OCI-LY7 (cell line): ENCODE results near the gene PLOD1. TPM values are rescaled to one million over a fixed set of nuclear protein-coding genes. Genes with fewer than 3 reads are reported as not detected.

Experiments used
- Bru-seq: library from RNA; stranded (reverse); fragments of 400-500 nt; gene quantifications from one replicate; lab custom pipeline; 2021; lab: Mats Ljungman, UMichigan
- BruChase-seq, 2 experiments: library from RNA; stranded (reverse); fragments of 400-500 nt; gene quantifications; one replicate each; lab custom pipeline; 2021; lab: Mats Ljungman, UMichigan
- BruUV-seq: library from RNA; stranded (reverse); fragments of 400-500 nt; replicated peaks from 2 replicates; lab custom pipeline; 2021; lab: Mats Ljungman, UMichigan
- CTCF ChIA-PET: fragments of 300-600 bp; sonication (Branson Sonifier 250); formaldehyde crosslinking; loops from one replicate; lab custom pipeline; 2022; ENCODE audit warnings: antibody characterized with exemption; ENCODE audit not compliant: unreplicated experiment; lab: Charles Lee
- POLR2A ChIA-PET: fragments of 300-600 bp; sonication (Branson Sonifier 250); formaldehyde crosslinking; loops from one replicate; lab custom pipeline; 2022; ENCODE audit warnings: antibody characterized with exemption; lab: Charles Lee
- DNase-seq: peaks from one replicate; pipeline ENCODE4 v3.0.0-alpha.2; 2015; ENCODE audit warnings: low spot score
- H2AFZ ChIP-seq: fragments of 200-600 bp; sonication (generic), shearing (Covaris generic); 2 replicates; pipeline ENCODE4 v1.6.1; 2014; ENCODE audit warnings: mild to moderate bottlenecking, antibody characterized with exemption, low read length, moderate library complexity
- H3K27ac ChIP-seq: fragments of 200-600 bp; sonication (generic); 2 replicates; pipeline ENCODE4 v1.5.1; 2014; ENCODE audit warnings: mixed run types, low read depth, mild to moderate bottlenecking, moderate library complexity, low read length, inconsistent platforms; ENCODE audit not compliant: poor library complexity, severe bottlenecking
- H3K36me3 ChIP-seq: fragments of 200-600 bp; sonication (generic); 2 replicates; pipeline ENCODE4 v1.6.1; 2014; ENCODE audit warnings: mild to moderate bottlenecking, antibody characterized with exemption, low read length, moderate library complexity, mixed read lengths; ENCODE audit not compliant: insufficient read depth
- H3K4me1 ChIP-seq: fragments of 200-600 bp; sonication (generic); 2 replicates; pipeline ENCODE4 v1.5.1; 2014; ENCODE audit warnings: mild to moderate bottlenecking, low read length; ENCODE audit not compliant: insufficient read depth, poor library complexity, severe bottlenecking
- H3K4me2 ChIP-seq: fragments of 200-600 bp; sonication (generic); 2 replicates; pipeline ENCODE4 v1.6.1; 2014; ENCODE audit warnings: mild to moderate bottlenecking, low read length
- H3K4me3 ChIP-seq: fragments of 200-600 bp; sonication (generic); 2 replicates; pipeline ENCODE4 v1.5.1; 2014; ENCODE audit warnings: mild to moderate bottlenecking, low read depth, low read length; ENCODE audit not compliant: poor library complexity, severe bottlenecking
- H3K79me2 ChIP-seq: fragments of 200-600 bp; sonication (generic); 2 replicates; pipeline ENCODE4 v1.6.1; 2016; ENCODE audit warnings: low read depth, mild to moderate bottlenecking, low read length, moderate library complexity, mixed read lengths; ENCODE audit not compliant: insufficient read depth
- H3K9me2 ChIP-seq: fragments of 200-600 bp; sonication (generic); 2 replicates; pipeline ENCODE4 v1.6.1; 2016; ENCODE audit warnings: mild to moderate bottlenecking, low read length, mixed read lengths; ENCODE audit not compliant: insufficient read depth
- H3K9me3 ChIP-seq: fragments of 200-600 bp; sonication (generic); 2 replicates; pipeline ENCODE4 v1.6.1; 2014; ENCODE audit warnings: mild to moderate bottlenecking, mixed run types, low read length, mixed read lengths
- H4K20me1 ChIP-seq: fragments of 200-600 bp; sonication (generic); 2 replicates; pipeline ENCODE4 v1.6.1; 2014; ENCODE audit warnings: mild to moderate bottlenecking, antibody characterized with exemption, low read length, moderate library complexity, mixed read lengths; ENCODE audit not compliant: insufficient read depth
- EZH2phosphoT487 ChIP-seq: fragments of 200-600 bp; sonication (generic); IDR thresholded peaks from 2 replicates; pipeline ENCODE4 v1.6.1; 2018; ENCODE audit warnings: low read depth, borderline replicate concordance, mild to moderate bottlenecking, mixed run types, antibody characterized with exemption, low read length, moderate library complexity, mixed read lengths
- intact Hi-C: fragments of 100-400 bp; cut with micrococcal nuclease; formaldehyde crosslinking; loops from one replicate; pipeline ENCODE4 v1.10.0; 2022; ENCODE audit not compliant: unreplicated experiment
- long read RNA-seq: library from polyadenylated mRNA; stranded (forward); transcript quantifications from one replicate; pipeline ENCODE4 v2.0.0, GENCODE V29; 2022
- total RNA-seq, 2 experiments: library from RNA; depleted of rRNA in 1 of 2; stranded (reverse); fragments of >200 nt in 1 of 2; shearing (Covaris generic) in 1 of 2; gene quantifications; 2 replicates each; pipeline ENCODE4 v1.2.3, GENCODE V29; 2014 to 2022
- TF ChIP-seq, protein P1 (sequence below): fragments of 200-600 bp; sonication (generic); conservative IDR thresholded peaks from 2 replicates; pipeline ENCODE4 v1.5.1; 2014; ENCODE audit warnings: mild to moderate bottlenecking, antibody characterized with exemption, low read length, moderate library complexity, mixed read lengths

PLOD1 gene
- total RNA-seq (2014; rRNA removed; shearing (Covaris generic)) = 9.4 and 11.3 TPM in 2 replicates
- total RNA-seq (2022) = 9.7 and 11.7 TPM in 2 replicates
- percentile 40 among the genes with signal in this experiment for Bru-seq, nascent RNA
- BruChase-seq, experiment 1, labeled RNA remaining after a 6-hour chase = percentile 40 among the genes with signal in this experiment
- percentile 41 among the genes with signal in this experiment for BruChase-seq, experiment 2, labeled RNA remaining after a 2-hour chase
- long read RNA-seq, transcript PLOD1-201 (19 exons, 2,940 nt) = major isoform, 10 of 16 reads
- long read RNA-seq, partial matches to known transcripts = 3 of 16 reads
- long read RNA-seq, other reads (novel, unspliced or antisense) = 3 of 16 reads

GRCh38 chr1:11934302-11935056 is at the start of gene PLOD1:
TSS of gene PLOD1 (plus strand) at chr1:11934717. CDS start at chr1:11934780, 63 bp downstream.
- BruUV-seq = no TSS peak
- Histone ChIP-seq H2AFZ (peak within 1 kb of the TSS; percentile 91), H3K36me3 (no peaks in the 10 kb centered on the region), H3K4me2 (peak within 1 kb of the TSS; percentile 86), H3K27ac (no peak within 1 kb of the TSS), H4K20me1 (no peaks in the 10 kb centered on the region), H3K79me2 (no peaks in the 10 kb centered on the region; the same call in 1 of the 2 replicates), H3K4me3 (peak within 1 kb of the TSS; percentile 73), H3K4me1 (peaks cover 31% of the 10 kb centered on the region), H3K9me3 (no peaks in the 10 kb centered on the region), H3K9me2 (no peaks in the 10 kb centered on the region)
- TF ChIP-seq, protein P1, sequence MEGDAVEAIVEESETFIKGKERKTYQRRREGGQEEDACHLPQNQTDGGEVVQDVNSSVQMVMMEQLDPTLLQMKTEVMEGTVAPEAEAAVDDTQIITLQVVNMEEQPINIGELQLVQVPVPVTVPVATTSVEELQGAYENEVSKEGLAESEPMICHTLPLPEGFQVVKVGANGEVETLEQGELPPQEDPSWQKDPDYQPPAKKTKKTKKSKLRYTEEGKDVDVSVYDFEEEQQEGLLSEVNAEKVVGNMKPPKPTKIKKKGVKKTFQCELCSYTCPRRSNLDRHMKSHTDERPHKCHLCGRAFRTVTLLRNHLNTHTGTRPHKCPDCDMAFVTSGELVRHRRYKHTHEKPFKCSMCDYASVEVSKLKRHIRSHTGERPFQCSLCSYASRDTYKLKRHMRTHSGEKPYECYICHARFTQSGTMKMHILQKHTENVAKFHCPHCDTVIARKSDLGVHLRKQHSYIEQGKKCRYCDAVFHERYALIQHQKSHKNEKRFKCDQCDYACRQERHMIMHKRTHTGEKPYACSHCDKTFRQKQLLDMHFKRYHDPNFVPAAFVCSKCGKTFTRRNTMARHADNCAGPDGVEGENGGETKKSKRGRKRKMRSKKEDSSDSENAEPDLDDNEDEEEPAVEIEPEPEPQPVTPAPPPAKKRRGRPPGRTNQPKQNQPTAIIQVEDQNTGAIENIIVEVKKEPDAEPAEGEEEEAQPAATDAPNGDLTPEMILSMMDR = no peak
- no peak for TF ChIP-seq EZH2phosphoT487
- intact Hi-C loops = no loop called here
- ChIA-PET CTCF (no interaction called here), POLR2A (interaction anchor here (0.7 to 1.2 kb wide), 2 partner anchors 25 to 27 kb away, joined by 3 to 6 read pairs; no protein-coding TSS in a partner anchor)
- peak; percentile 76 for DNase-seq

GRCh38 chr1:11885916-11886315 is 48.6 kb upstream of the PLOD1 start:
- TF ChIP-seq, protein P1 = no peak
- TF ChIP-seq EZH2phosphoT487 = no peak
- Histone ChIP-seq H3K4me1 (no peaks in the 10 kb centered on the region), H2AFZ (no peak overlapping the region), H4K20me1 (no peaks in the 10 kb centered on the region), H3K9me3 (no peaks in the 10 kb centered on the region), H3K27ac (no peak overlapping the region), H3K4me3 (no peak overlapping the region), H3K79me2 (no peaks in the 10 kb centered on the region), H3K9me2 (no peaks in the 10 kb centered on the region), H3K36me3 (no peaks in the 10 kb centered on the region), H3K4me2 (no peak overlapping the region)
- POLR2A ChIA-PET = no interaction called here
- intact Hi-C loops = no loop called here
- no peak for DNase-seq
- CTCF ChIA-PET = no interaction called here
- no TSS peak for BruUV-seq
